SHP77 (cell line): ENCODE measurements around the gene NPR2.

ENCODE experiments used
- DNase-seq, 2 experiments: peaks; one replicate each; lab custom pipeline; 2025; lab: John Stamatoyannopoulos, UW

NPR2 gene

DNA sequence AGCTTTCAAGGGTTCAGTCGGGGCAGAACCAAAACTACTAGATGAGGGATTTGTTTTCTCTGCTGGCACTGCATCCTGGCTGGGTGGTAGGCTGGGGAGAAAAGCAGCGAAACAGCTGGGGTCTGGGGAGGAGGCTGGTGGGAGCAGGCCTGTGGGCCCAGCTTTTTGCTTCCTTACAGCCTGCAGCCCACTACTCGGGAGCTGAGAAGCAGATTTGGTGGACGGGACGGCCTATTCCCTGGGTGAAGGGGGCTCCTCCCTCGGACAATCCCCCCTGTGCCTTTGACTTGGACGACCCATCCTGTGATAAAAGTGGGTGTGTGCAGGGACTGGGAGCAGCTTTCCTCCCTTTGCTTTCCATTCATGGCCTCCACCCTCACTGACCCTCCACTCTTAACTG, 9.1 kb downstream of the NPR2 start:
- DNase-seq, result no peak

DNA sequence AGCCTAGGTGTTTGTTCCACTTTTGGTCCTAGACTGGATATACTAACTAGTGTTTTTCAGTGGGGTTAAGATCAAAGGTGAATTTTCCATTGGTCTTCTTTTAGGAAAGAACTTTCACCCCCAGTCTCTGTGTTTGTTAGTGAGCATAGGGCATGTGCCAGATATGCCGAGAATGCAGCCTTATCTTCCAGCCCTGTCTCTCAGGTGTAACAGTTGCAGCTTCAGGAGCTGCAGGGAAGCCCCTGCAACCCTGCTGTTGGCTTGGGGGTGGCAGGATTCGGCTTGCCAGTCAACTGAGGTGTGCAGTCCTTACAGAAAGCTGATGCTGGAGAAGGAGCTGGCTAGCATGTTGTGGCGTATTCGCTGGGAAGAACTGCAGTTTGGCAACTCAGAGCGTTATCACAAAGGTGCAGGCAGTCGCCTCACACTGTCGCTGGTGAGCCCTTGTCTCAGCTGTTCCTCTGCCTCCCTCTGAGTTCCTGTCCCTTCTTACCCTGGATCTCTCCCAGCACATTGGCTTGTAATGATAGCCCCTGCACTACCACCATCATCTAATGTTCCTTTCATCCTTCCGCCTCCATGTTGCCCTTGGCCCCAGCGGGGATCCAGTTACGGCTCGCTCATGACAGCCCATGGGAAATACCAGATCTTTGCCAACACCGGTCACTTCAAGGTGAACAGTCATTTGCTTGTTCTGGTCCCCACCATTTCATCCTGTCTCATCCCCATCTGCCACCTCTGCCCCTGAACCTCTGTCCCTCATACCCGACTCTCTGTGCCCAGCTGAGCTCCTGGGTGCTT, 10.1 kb downstream of the NPR2 start:
- DNase-seq, result no peak

DNA sequence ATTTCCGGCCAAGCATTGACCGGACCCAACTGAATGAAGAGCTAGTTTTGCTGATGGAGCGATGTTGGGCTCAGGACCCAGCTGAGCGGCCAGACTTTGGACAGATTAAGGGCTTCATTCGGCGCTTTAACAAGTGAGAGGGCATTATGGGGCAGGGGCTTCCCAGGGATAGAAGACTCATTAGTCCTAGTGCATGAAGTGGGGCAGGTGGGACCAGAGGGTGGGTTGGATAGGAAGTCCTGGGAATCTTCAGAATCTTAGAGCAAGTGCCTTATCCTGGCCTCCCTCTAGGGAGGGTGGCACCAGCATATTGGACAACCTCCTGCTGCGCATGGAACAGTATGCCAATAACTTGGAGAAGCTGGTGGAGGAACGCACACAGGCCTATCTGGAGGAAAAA, 14.7 kb downstream of the NPR2 start:
- DNase-seq, result no peak

DNA sequence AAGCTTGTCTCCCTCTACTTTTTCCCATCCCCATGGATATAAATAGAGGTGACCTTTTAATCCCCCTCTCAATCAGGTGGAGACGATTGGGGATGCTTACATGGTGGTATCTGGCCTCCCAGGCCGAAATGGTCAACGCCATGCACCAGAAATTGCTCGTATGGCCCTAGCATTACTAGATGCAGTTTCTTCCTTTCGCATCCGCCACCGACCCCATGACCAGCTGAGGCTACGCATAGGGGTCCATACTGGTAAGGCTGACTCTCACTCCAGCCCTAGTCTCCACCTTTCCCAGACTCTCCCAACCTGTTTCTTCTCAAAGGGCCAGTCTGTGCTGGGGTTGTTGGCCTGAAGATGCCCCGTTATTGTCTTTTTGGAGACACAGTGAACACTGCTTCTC, 17.0 kb downstream of the NPR2 start:
- DNase-seq, result no peak

DNA sequence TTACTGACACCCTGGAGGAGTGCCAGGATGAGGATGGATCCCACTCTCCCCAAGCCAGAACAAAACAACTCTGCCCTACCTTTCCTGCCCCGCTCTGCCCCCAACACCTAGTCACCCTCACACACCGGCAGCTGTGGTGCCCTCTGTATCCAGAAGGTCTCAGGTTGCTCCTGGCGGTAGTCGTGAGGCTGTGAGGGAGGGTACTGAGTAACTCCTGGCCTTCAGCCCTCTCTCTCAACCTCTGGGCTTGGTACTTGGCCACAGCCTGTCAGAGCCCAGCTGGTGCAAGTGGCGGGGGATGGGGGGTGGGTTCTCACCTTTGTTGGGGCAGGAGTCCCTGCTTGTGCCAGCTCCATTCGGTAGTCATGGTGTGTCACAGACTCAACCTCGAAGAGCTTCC, 18.7 kb downstream of the NPR2 start:
- no peak for DNase-seq

DNA sequence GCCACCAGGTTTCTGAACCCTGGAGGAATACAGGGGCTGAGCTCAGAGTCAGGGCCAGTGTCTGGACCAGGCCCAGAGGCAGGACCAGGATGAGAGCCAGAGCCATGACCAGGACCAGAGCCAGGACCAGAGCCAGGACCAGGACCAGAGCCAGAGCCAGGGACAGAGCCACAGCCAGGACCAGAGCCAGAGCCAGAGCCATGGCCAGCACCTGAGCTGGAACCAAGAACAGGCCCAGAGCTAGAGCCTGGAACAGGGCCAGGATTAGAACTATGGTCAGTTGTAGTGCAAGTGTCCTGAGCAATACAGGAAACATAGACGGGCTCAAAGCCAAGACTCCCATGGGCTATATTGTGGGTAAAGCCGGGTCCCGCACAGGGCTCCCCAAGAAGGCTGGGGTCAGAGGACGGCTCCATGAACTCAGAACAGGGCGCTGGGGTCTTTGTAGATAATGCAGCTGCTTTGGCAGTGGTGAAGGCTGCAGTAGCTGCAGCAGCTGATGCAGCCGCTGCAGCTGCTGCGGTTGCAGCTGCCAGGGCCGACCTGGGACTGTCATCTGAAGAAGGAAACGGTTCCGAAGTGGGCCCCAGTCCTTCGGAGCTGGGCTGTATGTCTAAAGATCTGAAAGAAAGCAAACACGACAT, 20.1 kb downstream of the NPR2 start:
- no peak for DNase-seq

DNA sequence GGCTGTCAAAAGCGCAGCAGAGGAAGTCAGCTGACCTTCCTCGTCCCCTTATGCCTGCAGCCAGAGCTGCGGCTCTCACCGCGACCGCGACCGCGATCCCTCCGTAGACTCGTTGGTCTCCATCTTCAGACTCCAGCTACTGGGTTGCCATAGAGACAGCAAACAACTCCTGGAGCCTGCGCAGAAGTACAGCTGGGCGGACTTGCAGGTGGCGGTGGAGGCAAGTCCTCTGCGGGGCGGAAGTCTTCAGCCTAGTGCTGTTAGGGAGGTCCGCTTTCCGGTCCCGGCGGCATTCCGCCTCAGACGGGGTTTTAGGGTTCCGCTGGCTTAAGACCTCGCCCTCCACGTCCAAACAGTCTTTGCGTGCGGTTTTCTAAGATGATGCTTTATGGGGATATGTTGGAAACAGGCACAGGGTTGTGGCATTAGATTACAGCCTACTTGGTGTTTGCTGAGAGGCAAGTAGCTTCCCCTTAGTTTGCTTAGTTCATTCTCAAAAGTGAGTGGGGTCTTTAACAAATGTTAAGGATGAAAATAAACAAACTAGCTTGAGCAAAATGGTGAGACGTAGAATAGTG, 20.7 kb downstream of the NPR2 start, which contains the start of gene SPAG8:
Gene SPAG8, minus strand, starts transcription at position 238 of the 578 bp plus-strand sequence. Its CDS starts 115 bp downstream, at position 123.
- DNase-seq, result peak; percentile 85 to 93

DNA sequence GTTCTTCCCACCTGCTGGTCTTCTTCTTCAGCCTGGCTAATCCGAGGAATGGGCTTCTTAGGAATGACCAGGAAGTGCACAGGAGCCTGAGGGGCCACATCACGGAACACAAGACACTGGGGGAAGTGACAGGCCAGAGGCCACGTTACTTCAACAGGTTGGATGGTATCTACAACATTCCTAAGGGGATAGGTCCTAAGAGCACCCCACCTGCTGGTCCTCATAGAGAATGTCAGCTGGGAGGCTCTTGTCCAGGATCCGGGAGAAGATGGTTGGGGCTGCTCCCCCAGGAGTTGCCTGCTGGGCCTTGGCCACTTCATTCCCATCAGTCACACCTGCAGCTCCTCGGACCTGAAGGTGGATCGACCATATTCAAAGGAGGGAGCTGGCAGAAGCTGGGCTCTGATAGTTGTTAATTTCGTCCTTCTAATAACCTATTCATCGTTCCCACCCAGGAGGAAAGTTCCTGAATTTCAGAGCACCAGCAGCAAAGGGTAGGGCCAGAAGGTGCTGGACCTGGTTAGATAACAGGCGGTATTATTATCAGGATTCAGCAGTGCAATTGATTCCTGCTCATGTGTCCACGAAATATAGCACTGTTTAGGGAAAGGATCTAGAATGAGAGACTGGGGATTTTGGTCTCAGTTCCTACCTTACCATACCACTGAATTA, 22.2 kb downstream of the NPR2 start:
- DNase-seq, result peak in 1 of 2 experiments; percentile 38

DNA sequence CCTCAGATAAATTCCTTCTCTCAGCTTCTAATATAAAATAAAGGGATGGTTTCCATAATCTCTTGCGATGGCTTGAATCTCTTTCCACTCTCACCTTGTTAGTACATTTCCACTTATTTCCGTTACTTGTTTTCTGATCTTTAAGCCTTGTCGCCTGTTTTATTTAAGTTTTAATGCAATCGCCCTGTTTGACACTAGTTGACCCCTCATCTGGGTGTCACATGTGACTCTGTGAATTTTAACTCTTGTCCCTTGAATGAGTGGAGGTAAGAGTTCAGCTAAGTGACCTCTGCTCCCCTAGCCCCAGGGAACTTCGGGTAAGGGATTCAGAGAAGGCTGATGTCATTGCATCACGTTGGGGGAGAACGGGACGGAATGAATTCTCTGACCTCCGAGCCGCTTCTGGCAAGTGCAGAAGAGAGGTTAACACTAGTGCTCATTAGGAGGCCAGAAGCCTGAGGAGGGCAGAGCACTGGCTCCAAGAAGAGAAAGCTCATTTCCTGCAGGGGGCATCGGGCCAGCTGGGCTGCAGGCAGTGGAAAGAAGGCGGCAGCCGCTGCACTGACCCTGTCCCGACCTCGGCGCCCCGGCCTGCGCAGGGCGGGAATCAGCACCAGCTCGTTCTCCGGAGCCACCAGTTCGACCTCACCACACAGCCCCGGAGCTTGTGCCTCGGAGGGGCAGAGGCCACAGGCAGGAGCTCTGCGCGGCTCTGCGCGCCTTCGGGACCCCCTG, 22.9 kb downstream of the NPR2 start:
- DNase-seq, result peak in 1 of 2 experiments; percentile 12

DNA sequence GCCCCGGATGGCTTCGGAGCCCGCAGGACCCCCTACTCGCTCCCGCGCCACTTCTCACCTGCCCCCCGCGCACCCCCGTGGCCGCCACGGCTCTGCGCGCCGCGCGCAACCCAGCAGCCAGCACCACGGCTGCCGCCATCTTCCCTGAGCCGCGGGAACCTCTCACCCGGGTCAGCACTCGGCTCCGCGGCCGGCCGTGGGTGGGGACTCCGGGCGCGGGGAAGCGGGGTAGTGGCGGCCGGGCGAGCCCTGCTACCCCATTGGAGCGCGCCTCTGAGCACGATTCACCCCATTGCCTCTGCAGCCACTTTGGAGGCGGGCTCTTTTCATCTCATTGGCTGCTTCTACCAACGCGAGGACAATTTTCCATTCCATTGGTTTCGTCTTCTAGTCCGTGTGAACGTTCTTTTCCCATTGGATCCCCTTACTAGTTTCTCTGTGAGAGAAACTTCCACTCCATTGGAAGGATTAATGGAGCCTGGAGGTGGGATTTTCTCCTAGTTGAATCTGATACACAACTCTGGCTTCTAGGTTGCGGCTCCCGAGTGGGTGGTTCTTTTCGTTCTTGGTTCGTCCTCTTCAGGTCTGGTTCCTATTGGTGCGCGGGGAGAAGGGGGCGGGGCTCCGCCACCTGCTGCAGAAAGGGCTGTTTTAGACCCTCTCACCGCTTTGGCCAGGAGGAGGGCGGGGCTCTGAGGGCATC, 23.6 kb downstream of the NPR2 start, which contains the start of gene HINT2:
Gene HINT2, minus strand, starts transcription at position 202 of the 703 bp plus-strand sequence. Its CDS starts 63 bp downstream, at position 139.
- peak; percentile 87 to 90 for DNase-seq

DNA sequence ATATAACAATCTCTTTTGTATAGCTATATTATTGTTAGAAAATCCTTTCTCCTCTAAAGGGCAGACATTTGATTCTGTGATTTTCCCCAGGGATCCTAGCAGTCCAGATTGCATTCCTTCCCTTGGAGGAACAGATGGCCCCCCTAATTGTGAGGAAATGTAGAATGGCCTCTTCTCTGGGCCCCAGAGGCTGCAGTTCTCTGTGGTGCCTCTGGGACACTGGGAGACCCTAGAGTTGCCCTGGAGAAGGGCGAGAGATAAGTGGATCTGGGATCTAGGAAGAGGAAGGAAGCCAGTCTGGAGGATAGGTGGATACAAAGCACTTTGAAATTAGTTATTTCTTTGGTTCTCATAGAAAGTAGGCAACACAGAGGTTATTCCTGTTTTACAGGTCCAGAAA, 25.3 kb downstream of the NPR2 start:
- DNase-seq, result no peak

DNA sequence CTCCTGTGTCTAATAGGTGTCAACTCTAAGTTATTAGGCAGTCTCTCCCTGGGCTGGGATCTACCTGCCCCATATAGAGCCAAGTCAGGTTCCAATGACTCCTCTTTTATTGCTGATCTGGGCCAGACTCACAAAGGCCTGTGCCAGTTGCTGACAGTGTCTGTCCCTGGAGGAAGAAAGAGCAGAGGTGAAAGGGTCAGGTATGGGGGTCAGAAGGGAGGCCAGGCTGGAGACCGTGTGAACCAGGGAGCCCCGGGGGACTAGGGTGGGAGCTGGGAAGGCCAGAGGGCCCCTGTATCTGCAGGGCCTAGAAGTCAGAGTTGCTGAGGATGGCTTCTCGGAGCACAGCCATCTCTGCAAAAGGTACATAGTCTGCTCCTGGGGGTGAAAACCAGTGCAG, 26.9 kb downstream of the NPR2 start:
- DNase-seq, result no peak

DNA sequence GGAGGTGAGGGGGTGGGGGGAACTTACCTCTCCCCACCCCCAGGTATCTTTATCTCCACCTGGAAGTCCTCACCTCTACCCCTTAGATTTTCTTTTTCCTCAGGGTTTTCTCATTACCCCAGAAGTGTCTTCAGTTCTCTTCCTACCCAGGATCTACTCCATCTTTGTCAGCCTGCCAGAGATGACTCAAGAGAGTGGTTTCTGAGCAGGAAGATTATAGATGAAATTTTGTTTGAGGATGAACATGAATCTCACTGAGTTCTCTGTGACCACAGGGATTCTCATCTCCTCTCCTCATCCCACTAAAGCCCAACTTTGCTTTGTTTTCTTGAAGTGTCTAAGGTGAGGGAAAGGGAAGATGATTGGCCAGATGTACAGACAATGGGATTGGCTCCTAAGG, 28.7 kb downstream of the NPR2 start:
- DNase-seq, result no peak

DNA sequence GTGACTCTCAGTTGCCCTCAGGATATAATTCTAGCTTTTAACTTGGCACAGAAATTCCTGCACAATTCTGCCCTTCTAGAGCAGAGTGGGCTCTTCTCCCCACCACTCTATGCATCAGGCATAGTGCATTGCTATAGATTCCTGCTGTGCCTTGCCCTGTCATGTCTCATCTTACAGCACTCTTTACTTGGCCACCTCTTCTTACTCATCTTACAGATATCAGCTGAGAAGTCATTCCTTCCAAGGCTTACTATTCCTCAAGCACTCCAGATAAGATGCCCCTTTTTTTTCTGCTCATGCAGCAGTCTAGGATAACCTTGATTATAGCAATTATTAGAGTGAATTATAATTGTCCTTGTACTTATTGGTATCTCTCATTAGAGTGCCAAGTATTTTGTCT, 31.5 kb downstream of the NPR2 start:
- DNase-seq, result no peak

DNA sequence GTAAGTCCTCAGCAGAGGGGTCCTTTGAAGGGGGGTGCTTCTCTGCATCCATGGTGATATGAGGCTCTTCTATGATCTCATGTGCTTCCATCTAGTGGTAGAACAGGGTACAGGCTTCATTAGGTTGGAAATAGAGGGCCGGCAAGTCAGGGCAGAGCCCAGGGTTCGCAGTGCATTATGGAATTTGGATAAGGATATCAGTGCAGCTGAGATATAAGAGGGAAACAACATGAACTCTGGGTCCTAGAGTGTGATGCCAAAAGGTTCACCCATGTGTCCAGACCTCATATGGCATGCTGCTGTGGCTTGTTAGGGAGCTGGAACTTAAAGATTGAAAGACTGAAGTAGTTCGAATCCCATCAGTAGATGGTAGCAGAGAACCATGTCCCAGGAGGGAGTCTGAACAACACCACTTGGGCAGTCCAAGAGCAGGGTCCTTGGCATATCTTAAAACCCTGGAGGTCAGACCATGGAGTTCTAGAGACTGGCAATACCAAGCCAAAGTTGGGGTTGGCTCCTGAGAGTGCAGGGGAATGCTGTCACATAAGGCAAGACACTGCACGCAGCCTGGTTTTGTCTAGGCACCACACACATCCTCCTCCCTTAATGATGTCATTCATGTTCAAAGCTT, 34.8 kb downstream of the NPR2 start:
- peak; percentile 11 to 16 for DNase-seq

DNA sequence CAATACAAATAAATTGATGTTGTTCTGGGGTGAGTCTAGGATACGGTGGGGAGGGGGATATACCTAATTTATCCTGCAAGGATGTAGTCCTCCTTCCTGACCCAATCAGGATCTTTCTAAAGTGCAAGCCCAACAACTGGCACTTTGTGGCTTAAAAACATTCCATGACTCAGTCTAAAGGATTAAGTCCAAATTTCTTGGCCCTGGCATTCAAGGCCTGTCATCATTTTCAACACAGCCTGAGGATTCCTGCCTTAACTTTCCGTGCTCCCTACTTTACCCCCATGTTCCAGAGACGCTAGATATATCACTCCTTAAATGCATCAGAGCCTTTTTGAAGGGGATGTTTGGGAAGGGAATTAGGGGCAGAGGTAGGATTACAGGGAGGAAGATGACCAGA, 36.1 kb downstream of the NPR2 start:
- no peak for DNase-seq

DNA sequence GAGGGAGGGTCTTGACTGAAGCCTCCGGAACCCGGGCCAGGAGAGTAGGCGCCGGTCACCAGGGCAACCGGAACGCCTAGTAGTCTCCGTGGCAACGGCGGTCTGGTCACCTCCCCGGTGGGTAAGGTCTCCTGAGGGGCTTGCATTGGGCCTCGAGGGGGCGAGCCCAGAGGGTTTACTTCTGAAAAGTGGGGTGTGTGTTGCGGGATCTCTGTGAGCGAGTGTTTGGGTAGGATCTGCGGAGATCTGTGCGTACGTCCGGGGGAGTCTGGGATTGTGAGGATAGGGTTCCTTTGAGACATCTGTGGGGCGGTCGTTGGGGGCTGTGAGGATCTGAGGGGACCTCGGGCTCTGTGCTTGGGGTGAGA, 37.3 kb downstream of the NPR2 start, which contains the start of gene FAM221B:
Gene FAM221B, minus strand, starts transcription at position 17 of the 368 bp plus-strand sequence. CDS start 2,571 bp downstream, outside the sequence.
- no peak for DNase-seq

DNA sequence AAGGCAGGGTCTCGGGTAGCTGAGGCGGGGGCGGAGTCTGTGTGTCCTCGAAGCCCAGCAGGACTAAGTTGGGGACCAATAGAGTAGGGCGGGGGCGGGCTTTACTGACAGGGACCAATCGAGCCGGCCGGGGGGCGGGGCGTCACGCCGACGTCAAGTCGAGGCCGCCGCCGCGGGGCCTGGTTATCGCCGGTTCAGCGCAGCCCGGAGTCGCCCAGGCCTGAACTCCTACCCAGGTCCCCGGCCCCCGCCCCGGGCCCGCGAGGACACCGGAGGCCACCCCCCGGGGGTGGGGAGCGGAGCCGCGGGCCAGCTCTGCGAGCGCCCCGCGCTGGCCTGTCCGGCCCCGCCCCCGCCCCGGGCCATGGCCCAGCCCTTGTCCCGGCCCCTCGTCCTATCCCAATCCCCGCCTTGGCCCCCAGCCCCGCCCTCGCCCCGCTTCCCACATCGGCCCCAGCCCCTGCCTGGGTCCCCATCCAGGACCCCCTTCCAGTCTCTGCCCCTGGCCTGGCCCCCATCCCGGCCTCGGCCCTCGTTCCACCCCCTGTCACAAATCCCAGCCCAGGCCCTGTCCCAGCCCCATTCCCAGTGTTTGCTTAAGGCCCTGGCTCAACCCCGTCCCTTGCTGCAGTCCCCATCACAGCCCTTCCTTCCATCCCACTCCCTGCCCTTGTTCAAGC, 37.8 kb downstream of the NPR2 start, which contains the start of gene TMEM8B:
Gene TMEM8B, plus strand, starts transcription at position 145 of the 680 bp plus-strand sequence. Its CDS starts 220 bp downstream, at position 365.
- DNase-seq, result peak; percentile 80 to 89

DNA sequence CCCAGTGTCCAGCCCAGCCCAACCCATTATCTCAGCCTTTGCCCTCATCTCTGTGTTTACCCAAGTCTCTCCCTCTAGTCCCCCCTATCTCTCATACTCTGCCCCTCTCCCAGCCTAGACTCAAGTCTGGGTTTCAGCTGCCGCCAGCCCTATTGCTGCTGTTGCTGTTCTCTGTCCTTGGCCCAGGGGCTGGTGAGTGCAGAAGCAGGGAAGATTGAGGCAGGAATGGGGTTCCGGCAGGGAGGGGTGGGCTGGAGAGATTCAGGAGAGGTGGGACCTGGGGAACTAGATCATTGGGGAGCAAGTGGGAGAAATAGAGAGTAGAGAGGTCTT, 38.3 kb downstream of the NPR2 start:
- no peak for DNase-seq

DNA sequence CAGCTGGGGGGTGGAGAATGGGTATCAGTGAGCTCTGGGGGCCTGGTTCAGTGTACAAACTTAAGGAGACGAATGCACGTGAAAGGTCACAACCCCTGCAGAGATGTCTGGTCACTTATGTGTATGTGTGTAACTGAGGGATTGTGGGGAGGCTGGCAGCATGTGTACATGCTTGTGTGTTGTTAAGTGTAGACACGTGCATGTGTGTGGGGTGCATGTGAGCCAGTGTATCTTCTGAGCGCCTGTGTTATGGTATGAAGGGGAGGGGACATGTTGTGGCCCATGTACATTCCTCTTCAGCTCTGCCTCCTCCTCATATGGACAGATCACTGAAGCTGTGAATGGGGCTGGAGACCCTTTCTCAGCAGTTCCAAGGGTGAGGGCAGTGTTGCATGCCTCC, 39.6 kb downstream of the NPR2 start:
- DNase-seq, result no peak
